KMS-11 (cell line): ENCODE data around the gene FCHO2.
A peak's percentile ranks its signal among the peaks of the same experiment; 100 is the strongest.

ENCODE experiments used
- H2AFZ ChIP-seq: fragments of 200-600 bp; sonication (generic); 2 replicates; pipeline ENCODE4 v1.6.1; 2016; ENCODE audit warnings: antibody characterized with exemption, mixed run types, low read depth
- H3K27ac ChIP-seq: fragments of 200-600 bp; sonication (generic); 2 replicates; pipeline ENCODE4 v1.6.1; 2016; ENCODE audit warnings: mild to moderate bottlenecking, mixed run types
- H3K27me3 ChIP-seq: fragments of 200-600 bp; sonication (generic); 2 replicates; pipeline ENCODE4 v1.6.1; 2017; ENCODE audit warnings: mild to moderate bottlenecking, low read depth, mixed run types, moderate library complexity; ENCODE audit not compliant: insufficient read depth
- H3K36me3 ChIP-seq: fragments of 200-600 bp; sonication (generic); 2 replicates; pipeline ENCODE4 v1.6.1; 2017; ENCODE audit warnings: mild to moderate bottlenecking, mixed run types; ENCODE audit not compliant: insufficient read depth
- H3K4me1 ChIP-seq: fragments of 200-600 bp; sonication (generic); 2 replicates; pipeline ENCODE4 v1.6.1; 2016; ENCODE audit warnings: mild to moderate bottlenecking, low read depth, mixed run types; ENCODE audit not compliant: poor library complexity, severe bottlenecking
- H3K4me2 ChIP-seq: fragments of 200-600 bp; sonication (generic); 2 replicates; pipeline ENCODE4 v1.7.0; 2016; ENCODE audit warnings: mild to moderate bottlenecking, mixed run types
- H3K4me3 ChIP-seq: fragments of 200-600 bp; sonication (generic); IDR thresholded peaks from 2 replicates; pipeline ENCODE4 v1.6.1; 2017; ENCODE audit warnings: low read depth, low read length, mixed read lengths; ENCODE audit not compliant: insufficient read depth
- H3K79me2 ChIP-seq: fragments of 200-600 bp; sonication (generic); 2 replicates; pipeline ENCODE4 v1.6.1; 2016; ENCODE audit warnings: low read depth, mixed run types; ENCODE audit not compliant: insufficient read depth
- H3K9ac ChIP-seq: fragments of 200-600 bp; sonication (generic); 2 replicates; pipeline ENCODE4 v1.6.1; 2016; ENCODE audit warnings: mild to moderate bottlenecking, mixed run types
- H4K20me1 ChIP-seq: fragments of 200-600 bp; sonication (generic); 2 replicates; pipeline ENCODE4 v1.6.1; 2016; ENCODE audit warnings: mild to moderate bottlenecking, mixed run types; ENCODE audit not compliant: insufficient read depth
- TF ChIP-seq, protein P1 (sequence below): fragments of 200-600 bp; sonication (generic); conservative IDR thresholded peaks from 2 replicates; pipeline ENCODE4 v1.6.1; 2017; ENCODE audit warnings: low read depth, mild to moderate bottlenecking, antibody characterized with exemption, low read length, moderate library complexity, mixed read lengths

FCHO2 gene

DNA sequence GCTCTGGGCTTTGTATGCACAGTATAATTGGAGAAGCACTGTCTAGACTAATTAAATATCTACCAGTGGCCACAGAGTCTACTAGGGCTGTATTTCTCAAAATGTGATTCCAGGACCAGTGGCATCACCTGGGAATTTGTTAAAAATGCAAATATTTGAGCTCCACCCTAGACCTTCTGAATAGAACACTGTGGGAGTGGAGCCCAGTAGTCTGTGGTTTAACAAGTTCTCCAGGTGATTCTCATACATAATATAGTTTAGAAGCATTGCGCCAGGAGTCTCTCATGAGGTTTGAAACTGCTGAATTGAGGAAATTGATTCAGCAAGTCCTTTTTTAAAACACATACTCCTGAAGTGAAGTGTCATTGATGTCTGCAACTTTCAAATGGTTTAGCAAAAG lies 74.7 kb downstream of the FCHO2 start:
- no peaks in the 10 kb centered on the region for H3K79me2 ChIP-seq
- H3K27ac ChIP-seq, result peak overlapping the region; percentile 50
- no peaks in the 10 kb centered on the region for H3K27me3 ChIP-seq
- peak overlapping the region; percentile 1; the same call in 1 of the 2 replicates for H3K9ac ChIP-seq
- peaks cover 44% of the 10 kb centered on the region for H3K4me1 ChIP-seq
- H4K20me1 ChIP-seq, result no peaks in the 10 kb centered on the region
- peak overlapping the region; percentile 50 for H3K4me2 ChIP-seq
- no peak overlapping the region for H2AFZ ChIP-seq
- no peak overlapping the region for H3K4me3 ChIP-seq
- no peaks in the 10 kb centered on the region for H3K36me3 ChIP-seq
- TF ChIP-seq, protein P1, sequence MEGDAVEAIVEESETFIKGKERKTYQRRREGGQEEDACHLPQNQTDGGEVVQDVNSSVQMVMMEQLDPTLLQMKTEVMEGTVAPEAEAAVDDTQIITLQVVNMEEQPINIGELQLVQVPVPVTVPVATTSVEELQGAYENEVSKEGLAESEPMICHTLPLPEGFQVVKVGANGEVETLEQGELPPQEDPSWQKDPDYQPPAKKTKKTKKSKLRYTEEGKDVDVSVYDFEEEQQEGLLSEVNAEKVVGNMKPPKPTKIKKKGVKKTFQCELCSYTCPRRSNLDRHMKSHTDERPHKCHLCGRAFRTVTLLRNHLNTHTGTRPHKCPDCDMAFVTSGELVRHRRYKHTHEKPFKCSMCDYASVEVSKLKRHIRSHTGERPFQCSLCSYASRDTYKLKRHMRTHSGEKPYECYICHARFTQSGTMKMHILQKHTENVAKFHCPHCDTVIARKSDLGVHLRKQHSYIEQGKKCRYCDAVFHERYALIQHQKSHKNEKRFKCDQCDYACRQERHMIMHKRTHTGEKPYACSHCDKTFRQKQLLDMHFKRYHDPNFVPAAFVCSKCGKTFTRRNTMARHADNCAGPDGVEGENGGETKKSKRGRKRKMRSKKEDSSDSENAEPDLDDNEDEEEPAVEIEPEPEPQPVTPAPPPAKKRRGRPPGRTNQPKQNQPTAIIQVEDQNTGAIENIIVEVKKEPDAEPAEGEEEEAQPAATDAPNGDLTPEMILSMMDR, result no peak

DNA sequence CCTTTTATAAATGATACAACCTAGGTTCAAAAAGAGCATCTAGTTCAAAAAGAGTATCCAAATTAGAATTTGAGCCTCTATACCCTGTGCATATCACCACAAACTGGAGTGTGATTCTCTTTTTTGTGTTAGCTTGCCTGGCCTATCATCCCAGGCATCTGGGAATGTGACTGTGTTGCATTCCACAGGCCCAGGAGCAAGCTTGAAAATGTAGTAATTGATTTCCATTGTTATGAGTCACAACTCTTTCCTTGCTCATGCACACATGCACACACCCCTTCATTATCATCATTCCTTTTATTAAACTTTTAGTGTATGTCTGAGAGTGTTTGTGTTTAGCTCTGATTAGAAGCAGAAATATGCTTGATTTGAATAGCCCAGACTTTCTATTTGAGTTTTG lies 75.2 kb downstream of the FCHO2 start:
- peak overlapping the region; percentile 1; the same call in 1 of the 2 replicates for H3K9ac ChIP-seq
- no peaks in the 10 kb centered on the region for H3K36me3 ChIP-seq
- H3K4me3 ChIP-seq, result no peak overlapping the region
- H3K27me3 ChIP-seq, result no peaks in the 10 kb centered on the region
- peak overlapping the region; percentile 50 for H3K27ac ChIP-seq
- peak overlapping the region; percentile 50 for H3K4me2 ChIP-seq
- no peaks in the 10 kb centered on the region for H3K79me2 ChIP-seq
- peaks cover 44% of the 10 kb centered on the region for H3K4me1 ChIP-seq
- TF ChIP-seq, protein P1, result no peak
- H4K20me1 ChIP-seq, result no peaks in the 10 kb centered on the region
- no peak overlapping the region for H2AFZ ChIP-seq

DNA sequence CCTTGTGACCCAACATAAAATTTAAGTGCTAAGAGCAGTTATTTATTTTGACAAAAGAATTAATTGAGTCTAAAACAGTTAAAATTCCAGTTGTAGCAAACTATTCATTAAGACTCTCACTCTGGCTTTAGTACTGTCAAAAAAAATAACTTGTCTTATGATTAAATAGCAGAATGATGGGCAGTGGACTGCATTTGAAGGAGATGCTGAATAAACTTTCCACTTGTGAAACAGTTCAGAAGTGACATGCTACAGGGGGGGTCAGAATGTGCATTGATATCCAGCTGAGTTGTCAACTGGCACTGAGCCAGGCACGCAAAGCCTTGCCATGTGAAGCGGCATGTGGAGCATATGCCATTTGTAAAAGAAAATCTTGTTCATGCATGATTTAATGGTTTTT lies 76.0 kb downstream of the FCHO2 start:
- Histone ChIP-seq H3K4me3 (no peak overlapping the region), H3K36me3 (no peaks in the 10 kb centered on the region), H3K79me2 (no peaks in the 10 kb centered on the region), H3K27me3 (no peaks in the 10 kb centered on the region), H2AFZ (no peak overlapping the region), H3K9ac (no peak overlapping the region), H3K27ac (peak overlapping the region; percentile 50; the same call in 1 of the 2 replicates), H4K20me1 (no peaks in the 10 kb centered on the region), H3K4me1 (peaks cover 44% of the 10 kb centered on the region), H3K4me2 (peak overlapping the region; percentile 50; the same call in 1 of the 2 replicates)
- TF ChIP-seq, protein P1, result no peak

DNA sequence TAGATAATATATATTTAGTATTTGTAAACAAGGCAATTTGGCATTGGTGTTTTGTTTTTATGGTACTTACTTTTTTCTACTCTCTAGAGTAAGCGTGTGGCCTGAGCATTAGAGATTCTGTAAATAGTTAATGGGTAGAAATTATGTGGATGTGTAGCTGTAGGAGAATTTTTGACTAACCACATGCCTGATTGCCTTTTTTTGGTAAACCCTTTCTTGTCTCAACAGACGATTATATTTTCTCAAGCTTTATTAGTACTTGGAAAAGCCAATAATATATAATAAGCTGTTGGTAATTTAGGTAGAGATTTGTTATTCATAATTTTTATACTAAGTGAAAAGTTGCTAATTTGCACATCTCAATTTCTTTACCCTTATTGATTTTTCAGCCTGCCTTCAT lies 76.8 kb downstream of the FCHO2 start:
- Histone ChIP-seq H2AFZ (no peak overlapping the region), H3K27ac (no peak overlapping the region)
- TF ChIP-seq, protein P1, result no peak

More for the DNA sequence above, 76.8 kb downstream of the FCHO2 start:
- H3K79me2 ChIP-seq, result no peaks in the 10 kb centered on the region
- no peaks in the 10 kb centered on the region for H3K36me3 ChIP-seq
- H3K4me3 ChIP-seq, result no peak overlapping the region
- H3K27me3 ChIP-seq, result no peaks in the 10 kb centered on the region
- H4K20me1 ChIP-seq, result no peaks in the 10 kb centered on the region
- H3K9ac ChIP-seq, result no peak overlapping the region
- peaks cover 44% of the 10 kb centered on the region for H3K4me1 ChIP-seq
- H3K4me2 ChIP-seq, result no peak overlapping the region; the same call in 1 of the 2 replicates
